ENCODE measurements around the gene CDK14.

DNA sequence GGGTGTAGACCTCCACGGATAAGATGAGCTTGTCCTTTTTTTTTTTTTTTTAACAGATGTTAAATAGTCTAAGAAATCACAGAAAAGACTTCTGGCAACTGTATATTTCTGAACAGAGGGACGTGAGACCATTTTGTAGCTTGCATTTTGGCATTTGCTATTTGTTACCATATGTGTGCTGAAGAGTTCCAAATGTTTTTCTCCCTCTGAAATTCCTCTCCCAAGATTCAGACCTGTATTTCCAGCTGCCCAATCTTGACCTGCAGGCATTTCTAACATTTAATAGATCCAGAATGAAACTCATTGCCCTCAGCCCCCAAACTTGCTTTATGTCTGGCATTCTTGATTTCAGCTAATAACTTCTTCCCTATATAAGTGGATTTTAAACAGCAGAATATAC, 445.0 kb downstream of the CDK14 start:
- no peak for TF ChIP-seq RAD21 (IDR thresholded peaks at IDR 0.05; ENCODE audit: low read depth)
- no peak for TF ChIP-seq TAF1 (IDR thresholded peaks at IDR 0.05; ENCODE audit: low read depth)
- TF ChIP-seq FOXM1 (IDR thresholded peaks at IDR 0.05; ENCODE audit: borderline replicate concordance, low read depth) = no peak
- no peak for TF ChIP-seq CEBPB (IDR thresholded peaks at IDR 0.05)
- TF ChIP-seq, protein P1, sequence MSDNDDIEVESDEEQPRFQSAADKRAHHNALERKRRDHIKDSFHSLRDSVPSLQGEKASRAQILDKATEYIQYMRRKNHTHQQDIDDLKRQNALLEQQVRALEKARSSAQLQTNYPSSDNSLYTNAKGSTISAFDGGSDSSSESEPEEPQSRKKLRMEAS (IDR thresholded peaks at IDR 0.05) = no peak
- no peak for TF ChIP-seq YY1 (IDR thresholded peaks at IDR 0.05; ENCODE audit: low read depth)
- TF ChIP-seq TCF12 (IDR thresholded peaks at IDR 0.05; ENCODE audit: low read depth) = no peak
- TF ChIP-seq CREB1 (IDR thresholded peaks at IDR 0.05; ENCODE audit: low read depth) = no peak
- TF ChIP-seq, protein P2, sequence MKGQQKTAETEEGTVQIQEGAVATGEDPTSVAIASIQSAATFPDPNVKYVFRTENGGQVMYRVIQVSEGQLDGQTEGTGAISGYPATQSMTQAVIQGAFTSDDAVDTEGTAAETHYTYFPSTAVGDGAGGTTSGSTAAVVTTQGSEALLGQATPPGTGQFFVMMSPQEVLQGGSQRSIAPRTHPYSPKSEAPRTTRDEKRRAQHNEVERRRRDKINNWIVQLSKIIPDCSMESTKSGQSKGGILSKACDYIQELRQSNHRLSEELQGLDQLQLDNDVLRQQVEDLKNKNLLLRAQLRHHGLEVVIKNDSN (IDR thresholded peaks at IDR 0.05) = no peak
- TF ChIP-seq, protein P3, sequence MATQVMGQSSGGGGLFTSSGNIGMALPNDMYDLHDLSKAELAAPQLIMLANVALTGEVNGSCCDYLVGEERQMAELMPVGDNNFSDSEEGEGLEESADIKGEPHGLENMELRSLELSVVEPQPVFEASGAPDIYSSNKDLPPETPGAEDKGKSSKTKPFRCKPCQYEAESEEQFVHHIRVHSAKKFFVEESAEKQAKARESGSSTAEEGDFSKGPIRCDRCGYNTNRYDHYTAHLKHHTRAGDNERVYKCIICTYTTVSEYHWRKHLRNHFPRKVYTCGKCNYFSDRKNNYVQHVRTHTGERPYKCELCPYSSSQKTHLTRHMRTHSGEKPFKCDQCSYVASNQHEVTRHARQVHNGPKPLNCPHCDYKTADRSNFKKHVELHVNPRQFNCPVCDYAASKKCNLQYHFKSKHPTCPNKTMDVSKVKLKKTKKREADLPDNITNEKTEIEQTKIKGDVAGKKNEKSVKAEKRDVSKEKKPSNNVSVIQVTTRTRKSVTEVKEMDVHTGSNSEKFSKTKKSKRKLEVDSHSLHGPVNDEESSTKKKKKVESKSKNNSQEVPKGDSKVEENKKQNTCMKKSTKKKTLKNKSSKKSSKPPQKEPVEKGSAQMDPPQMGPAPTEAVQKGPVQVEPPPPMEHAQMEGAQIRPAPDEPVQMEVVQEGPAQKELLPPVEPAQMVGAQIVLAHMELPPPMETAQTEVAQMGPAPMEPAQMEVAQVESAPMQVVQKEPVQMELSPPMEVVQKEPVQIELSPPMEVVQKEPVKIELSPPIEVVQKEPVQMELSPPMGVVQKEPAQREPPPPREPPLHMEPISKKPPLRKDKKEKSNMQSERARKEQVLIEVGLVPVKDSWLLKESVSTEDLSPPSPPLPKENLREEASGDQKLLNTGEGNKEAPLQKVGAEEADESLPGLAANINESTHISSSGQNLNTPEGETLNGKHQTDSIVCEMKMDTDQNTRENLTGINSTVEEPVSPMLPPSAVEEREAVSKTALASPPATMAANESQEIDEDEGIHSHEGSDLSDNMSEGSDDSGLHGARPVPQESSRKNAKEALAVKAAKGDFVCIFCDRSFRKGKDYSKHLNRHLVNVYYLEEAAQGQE (IDR thresholded peaks at IDR 0.05; ENCODE audit: low read depth) = no peak
- no peak for TF ChIP-seq NFIC (IDR thresholded peaks at IDR 0.05)
- no peak for TF ChIP-seq EP300 (IDR thresholded peaks at IDR 0.05; ENCODE audit: borderline replicate concordance)
- no peak for TF ChIP-seq TEAD4 (IDR thresholded peaks at IDR 0.05)
- no peak for TF ChIP-seq EGR1 (IDR thresholded peaks at IDR 0.05)
